ENCODE results near the gene CNOT9. TPM values are rescaled to one million over a fixed set of nuclear protein-coding genes. Genes with fewer than 3 reads are reported as not detected.

The CNOT9 gene
- total and polyA plus RNA-seq, 2 donors (not counting 1 experiment from before 2014, with no cell fraction given) = 28.0 to 54.5 TPM

DNA sequence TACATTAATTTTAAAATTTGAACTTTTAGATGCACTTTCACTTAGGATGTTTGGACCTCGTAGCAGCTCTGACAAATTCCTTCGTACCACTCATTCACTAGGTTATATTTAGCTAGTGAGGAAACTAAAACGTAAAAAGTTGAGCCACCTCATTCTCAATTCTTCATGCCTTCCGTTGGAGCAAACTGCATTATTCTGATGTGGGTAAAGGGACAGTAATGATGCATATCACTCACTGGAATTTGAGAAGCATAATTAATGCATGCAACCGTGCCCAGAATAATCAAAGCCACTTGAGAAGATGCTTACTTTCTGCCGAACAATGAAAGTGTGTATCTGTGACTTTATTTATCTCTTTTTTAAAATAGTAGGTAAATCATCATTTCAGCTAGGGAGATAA lies 2.2 kb downstream of the CNOT9 start:
- Histone ChIP-seq H2AFZ (ENCODE audit: insufficient read depth, low read depth, low read length, poor library complexity, severe bottlenecking) (no peak overlapping the region), H3K27me3 (replicated peaks in 1 of 4; ENCODE audit: control extremely low read depth in 1 of 4, control insufficient read depth in 3 of 4, insufficient read depth in 4 of 4, low read length in 3 of 4) (no peaks in the 10 kb centered on the region), H3K36me3 (replicated peaks in 1 of 2; ENCODE audit: control extremely low read depth in 1 of 2, control insufficient read depth in 1 of 2, extremely low read depth in 1 of 2, insufficient read depth in 2 of 2, low read length in 1 of 2) (peaks cover 0 to 17% of the 10 kb centered on the region in 2 experiments), H3K9me3 (ENCODE audit: control extremely low read depth in 1 of 3, control insufficient read depth in 2 of 3, insufficient read depth in 1 of 3, low read length in 2 of 3) (no peaks in the 10 kb centered on the region), H3K4me3 (ENCODE audit: control extremely low read depth in 1 of 5, extremely low read depth in 1 of 5, insufficient read depth in 1 of 5, low read depth in 2 of 5, low read length in 4 of 5) (no peak overlapping the region), H4K20me1 (ENCODE audit: control insufficient read depth, insufficient read depth, low read length, poor library complexity, severe bottlenecking) (peaks cover 5% of the 10 kb centered on the region), H3K9ac (ENCODE audit: low read length) (no peak overlapping the region), H3K79me2 (ENCODE audit: control insufficient read depth, insufficient read depth, low read length) (peaks cover 95% of the 10 kb centered on the region), H3K27ac (ENCODE audit: low read length in 2 of 2) (peak overlapping the region in 1 of 2 donors; percentile 95), H3K4me2 (replicated peaks; ENCODE audit: low read depth, low read length, poor library complexity, severe bottlenecking) (peak overlapping the region; percentile 94), H3K4me1 (ENCODE audit: control insufficient read depth in 2 of 2, insufficient read depth in 2 of 2, low read length in 2 of 2) (peaks cover 29 to 31% of the 10 kb centered on the region in 2 donors)
- DNase-seq (no peak), ATAC-seq (ENCODE audit: low read depth) (no peak)
- ChIA-PET POLR2A (no interaction called here), CTCF (interaction anchor here (0.9 kb wide), 1 partner anchor 89 kb away, joined by 3 read pairs; the partner anchor contains the start of genes BCS1L and ZNF142)
- no CpG with 5 or more reads among the region's 6 CpGs for WGBS (ENCODE audit: insufficient coverage)
- intact Hi-C loops (cut with micrococcal nuclease) = no loop called here
- Mint-ChIP-seq H3K4me3 (peak overlapping the region; percentile 96), H3K27ac (no peak overlapping the region), H3K27me3 (no peaks in the 10 kb centered on the region), H3K4me1 (peaks cover 56% of the 10 kb centered on the region), H3K9me3 (ENCODE audit: insufficient read depth) (no peaks in the 10 kb centered on the region)
- TF ChIP-seq, protein P1, sequence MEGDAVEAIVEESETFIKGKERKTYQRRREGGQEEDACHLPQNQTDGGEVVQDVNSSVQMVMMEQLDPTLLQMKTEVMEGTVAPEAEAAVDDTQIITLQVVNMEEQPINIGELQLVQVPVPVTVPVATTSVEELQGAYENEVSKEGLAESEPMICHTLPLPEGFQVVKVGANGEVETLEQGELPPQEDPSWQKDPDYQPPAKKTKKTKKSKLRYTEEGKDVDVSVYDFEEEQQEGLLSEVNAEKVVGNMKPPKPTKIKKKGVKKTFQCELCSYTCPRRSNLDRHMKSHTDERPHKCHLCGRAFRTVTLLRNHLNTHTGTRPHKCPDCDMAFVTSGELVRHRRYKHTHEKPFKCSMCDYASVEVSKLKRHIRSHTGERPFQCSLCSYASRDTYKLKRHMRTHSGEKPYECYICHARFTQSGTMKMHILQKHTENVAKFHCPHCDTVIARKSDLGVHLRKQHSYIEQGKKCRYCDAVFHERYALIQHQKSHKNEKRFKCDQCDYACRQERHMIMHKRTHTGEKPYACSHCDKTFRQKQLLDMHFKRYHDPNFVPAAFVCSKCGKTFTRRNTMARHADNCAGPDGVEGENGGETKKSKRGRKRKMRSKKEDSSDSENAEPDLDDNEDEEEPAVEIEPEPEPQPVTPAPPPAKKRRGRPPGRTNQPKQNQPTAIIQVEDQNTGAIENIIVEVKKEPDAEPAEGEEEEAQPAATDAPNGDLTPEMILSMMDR (IDR thresholded peaks at IDR 0.05) = no peak
- TF ChIP-seq EZH2 (IDR thresholded peaks at IDR 0.05; ENCODE audit: borderline replicate concordance, insufficient read depth, low read depth, low read length, poor library complexity, severe bottlenecking) = no peak

DNA sequence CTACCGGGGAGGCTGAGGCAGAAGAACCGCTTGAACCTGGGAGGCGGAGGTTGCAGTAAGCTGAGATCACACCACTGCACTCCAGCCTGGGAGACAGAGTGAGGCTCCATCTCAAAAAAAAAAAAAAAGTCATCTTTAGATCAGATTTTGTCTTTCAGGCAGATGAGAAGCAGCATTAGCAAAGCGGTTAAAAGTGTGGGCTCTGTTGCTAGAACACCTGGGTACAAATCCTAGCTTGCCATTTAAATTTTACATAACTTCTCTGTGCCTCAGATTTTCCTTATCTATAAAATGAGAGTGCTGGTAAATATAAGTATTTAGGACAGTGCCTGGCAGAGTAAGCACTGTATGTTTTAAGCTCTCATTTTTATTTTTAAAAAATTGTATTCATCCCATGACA lies 8.2 kb downstream of the CNOT9 start:
- Histone ChIP-seq H3K79me2 (ENCODE audit: control insufficient read depth, insufficient read depth, low read length) (peaks cover 99% of the 10 kb centered on the region), H3K4me1 (ENCODE audit: control insufficient read depth in 2 of 2, insufficient read depth in 2 of 2, low read length in 2 of 2) (peaks cover 3 to 4% of the 10 kb centered on the region in 2 donors), H3K36me3 (replicated peaks in 1 of 2; ENCODE audit: control extremely low read depth in 1 of 2, control insufficient read depth in 1 of 2, extremely low read depth in 1 of 2, insufficient read depth in 2 of 2, low read length in 1 of 2) (peaks cover 5 to 31% of the 10 kb centered on the region in 2 experiments), H3K9ac (ENCODE audit: low read length) (no peak overlapping the region), H3K27me3 (replicated peaks in 1 of 4; ENCODE audit: control extremely low read depth in 1 of 4, control insufficient read depth in 3 of 4, insufficient read depth in 4 of 4, low read length in 3 of 4) (no peaks in the 10 kb centered on the region), H3K9me3 (ENCODE audit: control extremely low read depth in 1 of 3, control insufficient read depth in 2 of 3, insufficient read depth in 1 of 3, low read length in 2 of 3) (no peaks in the 10 kb centered on the region), H4K20me1 (ENCODE audit: control insufficient read depth, insufficient read depth, low read length, poor library complexity, severe bottlenecking) (peaks cover 40% of the 10 kb centered on the region), H3K4me3 (ENCODE audit: control extremely low read depth in 1 of 5, extremely low read depth in 1 of 5, insufficient read depth in 1 of 5, low read depth in 2 of 5, low read length in 4 of 5) (no peak overlapping the region), H3K4me2 (replicated peaks; ENCODE audit: low read depth, low read length, poor library complexity, severe bottlenecking) (no peak overlapping the region), H2AFZ (ENCODE audit: insufficient read depth, low read depth, low read length, poor library complexity, severe bottlenecking) (no peak overlapping the region), H3K27ac (ENCODE audit: low read length in 2 of 2) (no peak overlapping the region)
- POLR2A ChIA-PET = no interaction called here
- no peak for DNase-seq
- no peak overlapping the region for H3K4me3 Mint-ChIP-seq
- H3K4me1 Mint-ChIP-seq = peaks cover 21% of the 10 kb centered on the region
- H3K9me3 Mint-ChIP-seq (ENCODE audit: insufficient read depth) = no peaks in the 10 kb centered on the region
- no peaks in the 10 kb centered on the region for H3K27me3 Mint-ChIP-seq
- 100% methylated on average over 3 of the region's 4 CpGs for WGBS (ENCODE audit: insufficient coverage)
- CTCF ChIA-PET = no interaction called here
- H3K27ac Mint-ChIP-seq = no peak overlapping the region
- no peak for ATAC-seq (ENCODE audit: low read depth)
- no peak for TF ChIP-seq EZH2 (IDR thresholded peaks at IDR 0.05; ENCODE audit: borderline replicate concordance, insufficient read depth, low read depth, low read length, poor library complexity, severe bottlenecking)
- TF ChIP-seq, protein P1 (IDR thresholded peaks at IDR 0.05) = no peak
- intact Hi-C loops (cut with micrococcal nuclease) = no loop called here
